ENCODE measurements around the gene RICTOR.
A peak's percentile ranks its signal among the peaks of the same experiment; 100 is the strongest.
"Not testable (repeated sequence)": the region's sequence is repeated elsewhere in the genome, so short reads cannot be mapped to it uniquely, and the experiment has no call there.

The RICTOR gene

GRCh38 chr5:39005566-39006232 is 68.5 kb downstream of the RICTOR start:
- peak; percentile 21 for TF ChIP-seq CTCF (IDR thresholded peaks at IDR 0.05; ENCODE audit: low read length, missing control alignments)
- H3K4me3 ChIP-seq (replicated peaks; ENCODE audit: low read depth, low read length), result no peak overlapping the region
- DNase-seq (ENCODE audit: low read depth), result peak; percentile 24

- no peak for DNase-seq (ENCODE audit: low read depth)
- TF ChIP-seq CTCF (IDR thresholded peaks at IDR 0.05; ENCODE audit: low read length, missing control alignments), result no peak
- H3K4me3 ChIP-seq (replicated peaks; ENCODE audit: low read depth, low read length), result no peak overlapping the region
Measured at GRCh38 chr5:39001683-39002082, 72.5 kb downstream of the RICTOR start.

GRCh38 chr5:38999037-38999436 is 75.2 kb downstream of the RICTOR start:
- no peak for TF ChIP-seq CTCF (IDR thresholded peaks at IDR 0.05; ENCODE audit: low read length, missing control alignments)
- DNase-seq (ENCODE audit: low read depth), result no peak
- H3K4me3 ChIP-seq (replicated peaks; ENCODE audit: low read depth, low read length), result no peak overlapping the region

- H3K4me3 ChIP-seq (replicated peaks; ENCODE audit: low read depth, low read length), result no peak overlapping the region
- DNase-seq (ENCODE audit: low read depth), result no peak
- no peak for TF ChIP-seq CTCF (IDR thresholded peaks at IDR 0.05; ENCODE audit: low read length, missing control alignments)
Measured at GRCh38 chr5:38997591-38997990, 76.6 kb downstream of the RICTOR start.

GRCh38 chr5:38996123-38996522 is 78.1 kb downstream of the RICTOR start:
- no peak overlapping the region for H3K4me3 ChIP-seq (replicated peaks; ENCODE audit: low read depth, low read length)
- TF ChIP-seq CTCF (IDR thresholded peaks at IDR 0.05; ENCODE audit: low read length, missing control alignments), result no peak
- DNase-seq (ENCODE audit: low read depth), result no peak

- peak; percentile 82 for DNase-seq (ENCODE audit: low read depth)
- TF ChIP-seq CTCF (IDR thresholded peaks at IDR 0.05; ENCODE audit: low read length, missing control alignments), result peak; percentile 56
- H3K4me3 ChIP-seq (replicated peaks; ENCODE audit: low read depth, low read length), result no peak overlapping the region
Measured at GRCh38 chr5:38994324-38994927, 79.8 kb downstream of the RICTOR start.

- not testable (repeated sequence) for DNase-seq (ENCODE audit: low read depth)
Measured at GRCh38 chr5:38989974-38990719, 84.1 kb downstream of the RICTOR start.

More at GRCh38 chr5:38989974-38990719, 84.1 kb downstream of the RICTOR start:
- not testable (repeated sequence) for H3K4me3 ChIP-seq (replicated peaks; ENCODE audit: low read depth, low read length)

Data from fibroblast of pulmonary artery (primary cell).